Measurements from ENCODE around the gene VPS33B. TPM values are rescaled to one million over a fixed set of nuclear protein-coding genes. Genes with fewer than 3 reads are reported as not detected.

VPS33B gene
- total and polyA plus RNA-seq, 2 of the 13 experiments (the other 11 are each of a cell fraction or from before 2014, with no cell fraction given) = 15.8 to 16.5 TPM

- H3K79me2 ChIP-seq (ENCODE audit: insufficient read depth, low read length) = peaks cover 9% of the 10 kb centered on the region
- no peaks in the 10 kb centered on the region for H4K20me1 ChIP-seq (ENCODE audit: insufficient read depth, low read length)
- H2AFZ ChIP-seq (ENCODE audit: low read length) = no peak overlapping the region
- FAIRE-seq = no peak
- peaks cover 13 to 44% of the 10 kb centered on the region in 2 experiments; a peak in 4 of 5 replicates for H3K36me3 ChIP-seq (replicated peaks in 1 of 2; ENCODE audit: control insufficient read depth in 1 of 2, insufficient read depth in 2 of 2, low read length in 2 of 2)
- H3K9me3 ChIP-seq (ENCODE audit: low read length) = no peaks in the 10 kb centered on the region
- intact Hi-C loops (cut with micrococcal nuclease; ENCODE audit: unreplicated experiment) (loop anchor here (5.0 kb wide), 1 partner anchor 73 kb away; no protein-coding TSS in a partner anchor), in situ Hi-C loops (cut with HindIII; ENCODE audit: extremely low pct_ligation_motif_present, low pct_unique_long_range_greater_than_20kb) (no loop called here)
- 96% methylated on average over 8 of the region's 8 CpGs for WGBS (ENCODE audit: low lambda C conversion rate)
- no peak overlapping the region for H3K27ac ChIP-seq (ENCODE audit: extremely low read length, insufficient read depth, low read length)
- no peak overlapping the region for H3K9ac ChIP-seq (ENCODE audit: insufficient read depth, low read depth, low read length)
- no TSS peak for BruUV-seq (replicated peaks)
- ChIA-PET POLR2A (no interaction called here), CTCF (ENCODE audit: low intra/inter-chr PET ratio, low total read pairs) (no interaction called here)
- no peak overlapping the region for H3K4me2 ChIP-seq (ENCODE audit: low read depth, low read length)
- no peak overlapping the region for H3K4me3 ChIP-seq (replicated peaks in 1 of 3; ENCODE audit: insufficient read depth in 1 of 3, low read depth in 2 of 3, low read length in 3 of 3)
- H3K27me3 ChIP-seq (ENCODE audit: control insufficient read depth in 1 of 2, insufficient read depth in 2 of 2, low read length in 2 of 2) = no peaks in the 10 kb centered on the region
- H3K4me1 ChIP-seq (ENCODE audit: insufficient read depth, low read length) = peaks cover 11% of the 10 kb centered on the region
- ATAC-seq = no peak
- DNase-seq (ENCODE audit: low spot score) = no peak
- no peak for TF ChIP-seq NR2F2 (IDR thresholded peaks at IDR 0.05; ENCODE audit: borderline replicate concordance, low read depth)
- TF ChIP-seq ZNF800 (CRISPR knock-in tag; IDR thresholded peaks at IDR 0.05) = no peak
- no peak for TF ChIP-seq ZNF180 (CRISPR knock-in tag; IDR thresholded peaks at IDR 0.05; ENCODE audit: borderline replicate concordance, low read depth)
- TF ChIP-seq ZBTB46 (CRISPR knock-in tag; IDR thresholded peaks at IDR 0.05; ENCODE audit: borderline replicate concordance) = no peak
- TF ChIP-seq HHEX (CRISPR knock-in tag; IDR thresholded peaks at IDR 0.05) = no peak
- TF ChIP-seq GZF1 (CRISPR knock-in tag; IDR thresholded peaks at IDR 0.05) = no peak
- no peak for TF ChIP-seq PAF1 (CRISPR knock-in tag; IDR thresholded peaks at IDR 0.05)
- TF ChIP-seq PATZ1 (CRISPR knock-in tag; IDR thresholded peaks at IDR 0.05) = no peak
- TF ChIP-seq ZNF446 (CRISPR knock-in tag; IDR thresholded peaks at IDR 0.05) = no peak
- TF ChIP-seq JARID2 (CRISPR knock-in tag; IDR thresholded peaks at IDR 0.05; ENCODE audit: insufficient replicate concordance) = no peak
- no peak for TF ChIP-seq REST (IDR thresholded peaks at IDR 0.05; ENCODE audit: borderline replicate concordance in 1 of 2, low read depth in 1 of 2, low read length in 2 of 2)
- no peak for TF ChIP-seq SALL1 (CRISPR knock-in tag; IDR thresholded peaks at IDR 0.05)
- TF ChIP-seq MTA3 (CRISPR knock-in tag; IDR thresholded peaks at IDR 0.05) = no peak
- no peak for TF ChIP-seq KAT7 (CRISPR knock-in tag; IDR thresholded peaks at IDR 0.05; ENCODE audit: borderline replicate concordance)
- no peak for TF ChIP-seq ZNF101 (CRISPR knock-in tag; IDR thresholded peaks at IDR 0.05; ENCODE audit: borderline replicate concordance, low read depth)
- no peak for TF ChIP-seq XRCC5 (optimal IDR thresholded peaks at IDR 0.05; ENCODE audit: low read length)
Measured at GRCh38 chr15:90959028-90959595, 63.3 kb downstream of the VPS33B start.
